ENCODE data around the gene ZNF737.
"Not testable (repeated sequence)": the region's sequence is repeated elsewhere in the genome, so short reads cannot be mapped to it uniquely, and the experiment has no call there.

GRCh38 chr19:20530303-20530702 lies 35.3 kb downstream of the ZNF737 start:
- not testable (repeated sequence) for TF ChIP-seq CTCF (optimal IDR thresholded peaks at IDR 0.05 in 1 of 3, IDR thresholded peaks at IDR 0.05 in 1 of 3, conservative IDR thresholded peaks at IDR 0.05 in 1 of 3; ENCODE audit: extremely low read depth in 1 of 3, insufficient read depth in 2 of 3, low read length in 3 of 3); EZH2 (IDR thresholded peaks at IDR 0.05; ENCODE audit: low read length)
